ENCODE measurements around the gene PXN. TPM values are rescaled to one million over a fixed set of nuclear protein-coding genes. Genes with fewer than 3 reads are reported as not detected.
A peak's percentile ranks its signal among the peaks of the same experiment; 100 is the strongest.
"Not testable (repeated sequence)": the region's sequence is repeated elsewhere in the genome, so short reads cannot be mapped to it uniquely, and the experiment has no call there.

PXN gene
- total RNA-seq, 4 donors from 2014 or later: 36.3 to 54.0 (median 49.8) TPM

DNA sequence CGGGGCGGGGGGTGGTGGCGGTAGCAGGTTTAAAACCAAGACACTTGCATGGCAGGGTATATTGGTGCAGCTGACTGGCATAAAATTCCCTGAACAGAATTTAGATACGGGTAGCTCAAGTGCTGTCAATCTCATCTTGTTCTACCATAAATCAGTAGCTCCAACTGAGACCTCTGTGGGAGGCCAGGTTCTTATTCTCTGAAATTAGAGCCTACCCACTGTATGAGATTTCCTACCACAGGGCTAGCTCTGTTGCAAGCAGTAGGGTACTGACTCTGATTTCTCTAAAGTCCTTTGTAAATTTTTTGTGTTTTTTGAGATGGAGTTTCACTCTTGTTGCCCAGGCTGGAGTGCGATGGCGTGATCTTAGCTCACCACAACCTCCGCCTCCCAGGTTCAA lies 61.4 kb downstream of the PXN start:
- TF ChIP-seq, protein P1, sequence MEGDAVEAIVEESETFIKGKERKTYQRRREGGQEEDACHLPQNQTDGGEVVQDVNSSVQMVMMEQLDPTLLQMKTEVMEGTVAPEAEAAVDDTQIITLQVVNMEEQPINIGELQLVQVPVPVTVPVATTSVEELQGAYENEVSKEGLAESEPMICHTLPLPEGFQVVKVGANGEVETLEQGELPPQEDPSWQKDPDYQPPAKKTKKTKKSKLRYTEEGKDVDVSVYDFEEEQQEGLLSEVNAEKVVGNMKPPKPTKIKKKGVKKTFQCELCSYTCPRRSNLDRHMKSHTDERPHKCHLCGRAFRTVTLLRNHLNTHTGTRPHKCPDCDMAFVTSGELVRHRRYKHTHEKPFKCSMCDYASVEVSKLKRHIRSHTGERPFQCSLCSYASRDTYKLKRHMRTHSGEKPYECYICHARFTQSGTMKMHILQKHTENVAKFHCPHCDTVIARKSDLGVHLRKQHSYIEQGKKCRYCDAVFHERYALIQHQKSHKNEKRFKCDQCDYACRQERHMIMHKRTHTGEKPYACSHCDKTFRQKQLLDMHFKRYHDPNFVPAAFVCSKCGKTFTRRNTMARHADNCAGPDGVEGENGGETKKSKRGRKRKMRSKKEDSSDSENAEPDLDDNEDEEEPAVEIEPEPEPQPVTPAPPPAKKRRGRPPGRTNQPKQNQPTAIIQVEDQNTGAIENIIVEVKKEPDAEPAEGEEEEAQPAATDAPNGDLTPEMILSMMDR (IDR thresholded peaks at IDR 0.05): no peak
- no peak for TF ChIP-seq POLR2A (IDR thresholded peaks at IDR 0.05)
- no peak overlapping the region for H3K4me3 ChIP-seq (ENCODE audit: low read depth, poor library complexity, severe bottlenecking)
- WGBS, 2 donors: 88 to 93% methylated on average over 7 of the region's 7 CpGs
- intact Hi-C loops (cut with DNase I; ENCODE audit: low total_unique reads): no loop called here
- DNase-seq (ENCODE audit: low spot score in 2 of 2): no peak

DNA sequence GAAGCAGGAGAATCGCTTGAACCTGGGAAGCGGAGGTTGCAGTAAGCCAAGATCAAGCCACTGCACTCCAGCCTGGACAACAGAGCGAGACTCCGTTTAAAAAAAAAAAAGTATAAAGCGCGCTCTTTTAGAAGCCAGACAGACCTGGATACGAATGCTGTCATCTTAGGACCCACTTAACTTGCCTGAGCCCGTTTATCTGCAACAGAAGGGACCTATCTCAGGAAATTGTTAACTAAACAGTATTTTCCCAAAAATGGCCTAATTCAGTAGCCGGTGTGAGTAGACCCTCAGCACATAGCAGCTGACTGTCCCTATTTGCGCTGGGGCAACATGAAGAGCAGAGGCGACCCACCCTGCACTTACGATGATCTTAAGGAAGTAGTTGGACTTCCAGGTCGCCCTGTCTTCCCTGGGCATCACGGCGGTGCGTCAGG lies 65.1 kb downstream of the PXN start:
- WGBS, 2 donors: 2 to 3% methylated on average over 16 of the region's 16 CpGs
- no peak for DNase-seq (ENCODE audit: low spot score in 2 of 2)
- H3K4me3 ChIP-seq (ENCODE audit: low read depth, poor library complexity, severe bottlenecking): peak overlapping the region; percentile 92
- intact Hi-C loops (cut with DNase I; ENCODE audit: low total_unique reads): no loop called here
- TF ChIP-seq POLR2A (IDR thresholded peaks at IDR 0.05): no peak
- TF ChIP-seq, protein P1 (IDR thresholded peaks at IDR 0.05): no peak

DNA sequence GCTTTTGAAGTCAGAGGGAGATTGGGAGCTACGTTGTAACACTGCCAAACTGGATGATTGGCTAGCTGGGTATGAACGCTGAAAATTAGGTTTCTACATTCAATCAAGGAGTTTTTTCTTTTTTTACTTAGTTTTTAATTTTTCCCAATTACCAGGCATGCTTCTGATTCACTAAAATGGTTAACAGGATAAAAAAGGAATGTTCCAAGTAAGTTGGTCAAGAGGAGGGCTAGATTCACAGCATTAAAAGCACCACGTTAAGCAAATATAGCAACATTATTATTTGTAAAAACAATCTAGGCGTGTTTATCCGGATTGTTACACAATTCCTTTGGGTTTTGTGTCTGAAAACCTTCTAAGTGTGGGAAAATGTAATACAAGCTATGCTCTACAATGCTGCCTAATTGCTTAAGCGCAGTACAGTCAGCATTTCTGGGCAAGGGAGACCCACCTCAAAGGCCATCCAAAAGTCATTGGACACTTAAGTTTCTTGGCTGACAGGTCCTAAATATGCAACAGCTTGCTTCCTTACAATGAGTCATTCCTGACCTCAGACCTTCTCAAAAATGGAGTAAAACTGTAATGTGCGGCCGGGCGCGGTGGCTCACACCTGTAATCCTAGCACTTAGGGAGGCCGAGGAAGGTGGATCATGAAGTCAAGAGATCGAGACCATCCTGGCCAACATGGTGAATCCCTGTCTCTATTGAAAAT lies 65.8 kb downstream of the PXN start:
- H3K4me3 ChIP-seq (ENCODE audit: low read depth, poor library complexity, severe bottlenecking): peak overlapping the region; percentile 92
- intact Hi-C loops (cut with DNase I; ENCODE audit: low total_unique reads): no loop called here
- 15 to 17% methylated on average over 12 of the region's 12 CpGs for WGBS, 2 donors
- no peak for TF ChIP-seq POLR2A (IDR thresholded peaks at IDR 0.05)
- TF ChIP-seq, protein P1 (IDR thresholded peaks at IDR 0.05): no peak
- peak in 1 of 2 donors; percentile 62 for DNase-seq (ENCODE audit: low spot score in 2 of 2)

GRCh38 chr12:120199025-120199424 lies 66.5 kb downstream of the PXN start:
- no peak overlapping the region for H3K4me3 ChIP-seq (ENCODE audit: low read depth, poor library complexity, severe bottlenecking)
- TF ChIP-seq, protein P1 (IDR thresholded peaks at IDR 0.05): no peak
- no peak for TF ChIP-seq POLR2A (IDR thresholded peaks at IDR 0.05)
- WGBS, 2 donors: 58 to 77% methylated on average over 7 of the region's 7 CpGs
- intact Hi-C loops (cut with DNase I; ENCODE audit: low total_unique reads): no loop called here
- no peak for DNase-seq (ENCODE audit: low spot score in 2 of 2)

- intact Hi-C loops (cut with DNase I; ENCODE audit: low total_unique reads): no loop called here
- TF ChIP-seq, protein P1 (IDR thresholded peaks at IDR 0.05): no peak
- no peak for DNase-seq (ENCODE audit: low spot score in 2 of 2)
- H3K4me3 ChIP-seq (ENCODE audit: low read depth, poor library complexity, severe bottlenecking): no peak overlapping the region
- 70% methylated on average over 4 of the region's 4 CpGs for WGBS, 2 donors
Observed at GRCh38 chr12:120197542-120197887, 68.0 kb downstream of the PXN start.

- intact Hi-C loops (cut with DNase I; ENCODE audit: low total_unique reads); DNase-seq (ENCODE audit: low spot score in 2 of 2); H3K4me3 ChIP-seq (ENCODE audit: low read depth, poor library complexity, severe bottlenecking): not testable (repeated sequence)
- 69 to 77% methylated on average over 7 of the region's 7 CpGs for WGBS, 2 donors
Observed at GRCh38 chr12:120196817-120197541, 68.6 kb downstream of the PXN start.
